SU-DHL-6 (cell line): ENCODE results near the gene HOMER2.

Experiments
- H2AFZ ChIP-seq: fragments of 200-600 bp; sonication (generic); 2 replicates; pipeline ENCODE4 v1.6.1; 2014; ENCODE audit warnings: low read depth, mild to moderate bottlenecking, moderate library complexity, mixed read lengths, antibody characterized with exemption, low read length; ENCODE audit not compliant: severe bottlenecking
- H3F3A ChIP-seq: fragments of 200-600 bp; shearing (Covaris generic); 2 replicates; pipeline ENCODE4 v1.6.0; 2016; ENCODE audit warnings: antibody characterized with exemption, mild to moderate bottlenecking; ENCODE audit not compliant: insufficient read depth
- H3K27ac ChIP-seq: fragments of 200-600 bp; sonication (generic); 2 replicates; pipeline ENCODE4 v1.5.1; 2016; ENCODE audit warnings: low read depth, mild to moderate bottlenecking, low read length, moderate library complexity, mixed read lengths
- H3K27me3 ChIP-seq: fragments of 200-600 bp; sonication (generic), shearing (Covaris generic); 2 replicates; pipeline ENCODE4 v1.6.0; 2014; ENCODE audit warnings: mild to moderate bottlenecking, low read length
- H3K36me3 ChIP-seq: fragments of 200-600 bp; sonication (generic); 2 replicates; pipeline ENCODE4 v1.6.1; 2014; ENCODE audit warnings: mild to moderate bottlenecking, low read length, mixed read lengths
- H3K4me2 ChIP-seq: fragments of 300-600, 200-600 bp; shearing (Covaris generic), sonication (generic); 2 replicates; pipeline ENCODE4 v1.6.0; 2014; ENCODE audit warnings: low read length, low read depth, mild to moderate bottlenecking; ENCODE audit not compliant: poor library complexity, severe bottlenecking
- H3K4me3 ChIP-seq: fragments of 200-600 bp; sonication (generic); 2 replicates; pipeline ENCODE4 v1.5.1; 2014; ENCODE audit warnings: antibody characterized with exemption, low read length, mild to moderate bottlenecking, mixed read lengths; ENCODE audit not compliant: insufficient read depth, poor library complexity, severe bottlenecking
- H3K79me2 ChIP-seq: fragments of 200-600 bp; sonication (generic); 2 replicates; pipeline ENCODE4 v1.6.1; 2014; ENCODE audit warnings: mild to moderate bottlenecking, low read length, moderate library complexity; ENCODE audit not compliant: insufficient read depth
- H3K9ac ChIP-seq: fragments of 200-600 bp; sonication (generic); 2 replicates; pipeline ENCODE4 v1.7.0; 2014; ENCODE audit warnings: mild to moderate bottlenecking, low read length
- H3K9me2 ChIP-seq: fragments of 200-600 bp; sonication (generic); replicated peaks from 2 replicates; pipeline ENCODE4 v1.6.1; 2014; ENCODE audit warnings: low read length; ENCODE audit not compliant: insufficient read depth
- H3K9me3 ChIP-seq: fragments of 200-600 bp; sonication (generic); 2 replicates; pipeline ENCODE4 v1.6.1; 2014; ENCODE audit warnings: low read length, mixed read lengths; ENCODE audit not compliant: insufficient read depth
- H4K20me1 ChIP-seq: fragments of 200-600 bp; sonication (generic); 2 replicates; pipeline ENCODE4 v1.6.1; 2014; ENCODE audit warnings: low read depth, mild to moderate bottlenecking, antibody characterized with exemption, low read length, moderate library complexity, mixed read lengths
- CTCF ChIP-seq: fragments of 200-600 bp; sonication (generic); IDR thresholded peaks from one replicate; pipeline ENCODE4 v1.5.1; 2017; ENCODE audit warnings: antibody characterized with exemption, mild to moderate bottlenecking, low read length, moderate library complexity; ENCODE audit not compliant: insufficient read depth, poor library complexity, severe bottlenecking
- EZH2phosphoT487 ChIP-seq: fragments of 200-600 bp; sonication (generic), shearing (Covaris generic); conservative IDR thresholded peaks from 2 replicates; pipeline ENCODE4 v1.6.1; 2018; ENCODE audit warnings: mild to moderate bottlenecking, antibody characterized with exemption, low read length, moderate library complexity, mixed read lengths

HOMER2 gene

DNA sequence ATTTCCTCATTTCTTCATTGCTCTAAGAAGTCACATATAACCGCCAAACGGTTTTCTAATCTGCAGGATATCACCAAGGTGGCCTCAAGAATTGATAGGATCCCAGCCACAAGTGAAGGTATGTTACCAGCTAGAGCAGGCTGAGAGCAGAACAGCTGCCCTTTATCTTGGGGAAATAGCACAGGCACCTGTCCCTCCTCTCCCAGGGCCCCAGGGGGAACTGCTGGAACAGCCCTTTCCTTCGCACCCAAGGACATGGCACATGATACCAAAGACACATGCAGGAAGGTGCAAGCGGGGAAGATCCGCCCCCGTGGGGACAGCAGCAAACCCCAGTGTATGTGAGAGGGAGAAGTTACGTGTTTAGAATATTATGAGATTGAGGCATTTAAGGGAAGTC is 35.3 kb downstream of the HOMER2 start:
- TF ChIP-seq EZH2phosphoT487 = no peak
- no peaks in the 10 kb centered on the region for H3K27me3 ChIP-seq
- no peaks in the 10 kb centered on the region for H3K36me3 ChIP-seq
- no peaks in the 10 kb centered on the region for H3K9me3 ChIP-seq
- H3K4me3 ChIP-seq = no peak overlapping the region
- no peak overlapping the region for H2AFZ ChIP-seq
- no peaks in the 10 kb centered on the region for H3K79me2 ChIP-seq
- no peaks in the 10 kb centered on the region for H3F3A ChIP-seq
- H3K9ac ChIP-seq = no peak overlapping the region
- H3K4me2 ChIP-seq = no peak overlapping the region
- no peak overlapping the region for H3K27ac ChIP-seq
- no peaks in the 10 kb centered on the region for H4K20me1 ChIP-seq
- H3K9me2 ChIP-seq = no peaks in the 10 kb centered on the region

DNA sequence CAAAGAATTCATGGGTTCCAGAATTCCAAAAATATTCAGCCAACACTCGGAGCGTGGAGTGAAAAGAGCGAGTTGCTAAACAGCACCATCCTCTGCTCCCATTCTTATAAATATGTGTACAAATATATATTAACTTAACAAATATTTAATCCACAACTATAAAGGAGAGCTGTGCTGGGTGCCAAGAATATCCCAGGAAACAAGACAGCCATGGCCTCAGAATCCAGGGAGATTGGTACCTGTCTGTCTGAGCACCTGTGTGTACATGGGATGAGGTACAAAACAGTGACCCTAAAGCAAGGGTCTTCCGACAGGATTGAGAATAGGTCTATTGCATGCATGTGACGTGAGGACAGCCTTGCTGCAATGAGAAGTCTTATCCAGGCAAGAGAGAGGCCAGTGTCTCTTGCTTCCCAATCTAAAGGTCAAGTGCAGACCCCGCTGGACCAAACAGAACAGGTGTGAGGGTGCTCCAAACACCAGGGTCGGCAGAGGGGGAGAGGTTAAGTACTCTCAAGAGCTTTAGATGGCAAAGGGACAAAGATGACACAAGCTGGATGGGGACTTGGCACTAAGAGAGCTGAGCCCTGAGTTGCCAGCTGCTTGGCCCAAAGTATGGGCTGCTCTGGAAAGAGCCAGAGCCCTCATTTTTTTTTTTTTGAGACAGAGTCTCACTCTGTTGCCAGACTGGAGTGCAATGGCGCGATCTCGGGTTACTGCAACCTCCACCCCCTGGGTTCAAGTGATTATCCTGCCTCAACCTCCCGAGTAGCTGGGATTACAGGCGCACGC is 36.2 kb downstream of the HOMER2 start:
- Histone ChIP-seq H2AFZ (no peak overlapping the region), H3K4me2 (no peak overlapping the region), H4K20me1 (no peaks in the 10 kb centered on the region), H3K4me3 (no peak overlapping the region), H3K9me3 (no peaks in the 10 kb centered on the region), H3K36me3 (no peaks in the 10 kb centered on the region), H3K9ac (no peak overlapping the region), H3F3A (no peaks in the 10 kb centered on the region), H3K9me2 (no peaks in the 10 kb centered on the region), H3K27ac (no peak overlapping the region), H3K79me2 (no peaks in the 10 kb centered on the region), H3K27me3 (no peaks in the 10 kb centered on the region)
- no peak for TF ChIP-seq EZH2phosphoT487
- no peak for TF ChIP-seq CTCF

- Histone ChIP-seq H3K27me3 (no peaks in the 10 kb centered on the region), H3K79me2 (no peaks in the 10 kb centered on the region), H3K9me2 (no peaks in the 10 kb centered on the region), H3K4me2 (no peak overlapping the region), H2AFZ (no peak overlapping the region), H3K4me3 (no peak overlapping the region), H3K9ac (no peak overlapping the region), H3F3A (no peaks in the 10 kb centered on the region), H3K36me3 (no peaks in the 10 kb centered on the region), H3K27ac (no peak overlapping the region), H3K9me3 (no peaks in the 10 kb centered on the region), H4K20me1 (no peaks in the 10 kb centered on the region)
- TF ChIP-seq EZH2phosphoT487 (no peak), CTCF (no peak)
Measured at GRCh38 chr15:82914396-82914795, 38.1 kb downstream of the HOMER2 start.

DNA sequence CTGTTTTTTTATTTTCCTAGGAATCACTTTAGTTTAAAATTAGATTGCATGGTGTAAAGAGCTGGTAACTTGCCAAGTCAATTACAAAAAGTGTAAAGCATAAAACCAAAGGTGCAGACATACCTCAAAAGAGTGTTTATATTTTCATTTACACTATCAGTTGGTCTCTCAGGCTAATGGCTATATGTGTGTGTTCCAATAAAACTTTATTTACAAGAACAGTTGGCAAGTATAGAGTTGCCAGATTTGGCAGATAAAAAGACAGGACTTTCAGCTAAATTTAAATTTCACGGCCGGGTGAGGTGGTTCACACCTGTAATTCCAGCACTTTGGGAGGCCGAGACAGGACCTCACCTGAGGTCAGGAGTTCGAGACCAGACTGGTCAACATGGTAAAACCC is 41.1 kb downstream of the HOMER2 start:
- Histone ChIP-seq H3K27ac (no peak overlapping the region), H4K20me1 (no peaks in the 10 kb centered on the region), H3K27me3 (no peaks in the 10 kb centered on the region; the same call in 1 of the 2 replicates), H3K9me3 (no peaks in the 10 kb centered on the region; the same call in 1 of the 2 replicates), H3K36me3 (no peaks in the 10 kb centered on the region), H3K4me3 (no peak overlapping the region), H3K9me2 (no peaks in the 10 kb centered on the region), H3F3A (no peaks in the 10 kb centered on the region), H3K79me2 (no peaks in the 10 kb centered on the region), H3K4me2 (no peak overlapping the region), H2AFZ (no peak overlapping the region), H3K9ac (no peak overlapping the region)
- TF ChIP-seq EZH2phosphoT487 = no peak
- no peak for TF ChIP-seq CTCF
